SK-N-MC (cell line): ENCODE measurements around the gene LGALS13.

Experiments used
- EZH2 ChIP-seq: fragments of 200-600 bp; sonication (generic); IDR thresholded peaks from one replicate; pipeline ENCODE4 v1.6.1; 2017; ENCODE audit warnings: antibody characterized with exemption
- POLR2AphosphoS5 ChIP-seq: IDR thresholded peaks from 2 replicates; pipeline ENCODE4 v1.6.1; 2012; ENCODE audit warnings: mild to moderate bottlenecking, low read depth, low read length, borderline replicate concordance

DNA sequence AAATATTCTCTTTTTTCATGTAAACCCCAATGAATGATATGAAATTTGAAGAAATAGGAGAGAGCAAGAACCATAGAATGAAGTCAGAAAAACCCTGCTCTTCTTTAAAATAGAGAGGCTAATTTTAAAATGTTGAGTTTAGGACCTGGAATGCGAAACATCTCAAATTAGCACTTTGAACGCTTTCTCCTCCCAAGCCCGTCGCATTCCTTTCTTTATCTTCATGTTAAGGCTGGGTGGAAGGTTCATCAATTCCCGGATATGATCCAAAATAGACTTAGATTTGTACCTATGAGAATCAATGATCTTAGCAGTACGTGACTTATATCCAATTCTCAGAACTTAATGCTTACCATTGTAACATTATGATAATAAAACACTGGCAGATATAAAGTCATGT is 29.3 kb downstream of the LGALS13 start:
- TF ChIP-seq POLR2AphosphoS5 = no peak
- TF ChIP-seq EZH2 = no peak
